Adrenal gland (tissue), 5 donors: Measurements from ENCODE around the gene CDC20B.

Source experiments
- POLR2A ChIP-seq, 2 donors: fragments of 450-650 bp; IDR thresholded peaks; one replicate each; pipeline ENCODE4 v1.6.1; 2017; ENCODE audit warnings: antibody characterized with exemption in 2 of 2, mild to moderate bottlenecking in 2 of 2, moderate library complexity in 1 of 2
- TF ChIP-seq, protein P1 (sequence below), 6 experiments: fragments of 450-650 bp in 4 of 6; fragments of 200-600 bp in 2 of 6; sonication (generic) in 1 of 6; IDR thresholded peaks; 1 replicate in 5 of 6; 2 replicates in 1 of 6; pipeline versions ENCODE4 v1.5.1 to v1.8.0; 2016 to 2021; ENCODE audit warnings: antibody characterized with exemption in 6 of 6, mild to moderate bottlenecking in 2 of 6, moderate library complexity in 1 of 6
- donor health status: DM: no; HTN: no; CAD: no.

DNA sequence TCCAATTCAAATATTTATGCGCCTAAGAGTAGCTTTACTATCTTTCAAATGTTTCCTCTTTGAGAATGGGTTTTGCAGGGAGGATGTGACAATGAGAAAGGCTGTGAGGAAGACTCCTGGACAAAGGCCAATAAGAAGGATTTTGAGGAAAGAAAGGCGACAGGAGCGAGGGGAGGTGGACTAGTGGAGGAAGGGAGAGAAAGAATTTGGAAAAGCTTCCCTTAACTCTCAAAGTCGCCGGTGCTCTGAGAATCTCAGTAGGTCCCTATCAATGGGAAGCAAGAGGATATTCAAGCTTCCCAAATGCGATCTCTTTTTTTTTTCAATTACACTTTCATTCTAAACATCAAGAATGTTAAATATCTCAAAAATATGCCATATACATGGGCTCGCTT lies 2.8 kb upstream of the CDC20B start:
- TF ChIP-seq, protein P1, sequence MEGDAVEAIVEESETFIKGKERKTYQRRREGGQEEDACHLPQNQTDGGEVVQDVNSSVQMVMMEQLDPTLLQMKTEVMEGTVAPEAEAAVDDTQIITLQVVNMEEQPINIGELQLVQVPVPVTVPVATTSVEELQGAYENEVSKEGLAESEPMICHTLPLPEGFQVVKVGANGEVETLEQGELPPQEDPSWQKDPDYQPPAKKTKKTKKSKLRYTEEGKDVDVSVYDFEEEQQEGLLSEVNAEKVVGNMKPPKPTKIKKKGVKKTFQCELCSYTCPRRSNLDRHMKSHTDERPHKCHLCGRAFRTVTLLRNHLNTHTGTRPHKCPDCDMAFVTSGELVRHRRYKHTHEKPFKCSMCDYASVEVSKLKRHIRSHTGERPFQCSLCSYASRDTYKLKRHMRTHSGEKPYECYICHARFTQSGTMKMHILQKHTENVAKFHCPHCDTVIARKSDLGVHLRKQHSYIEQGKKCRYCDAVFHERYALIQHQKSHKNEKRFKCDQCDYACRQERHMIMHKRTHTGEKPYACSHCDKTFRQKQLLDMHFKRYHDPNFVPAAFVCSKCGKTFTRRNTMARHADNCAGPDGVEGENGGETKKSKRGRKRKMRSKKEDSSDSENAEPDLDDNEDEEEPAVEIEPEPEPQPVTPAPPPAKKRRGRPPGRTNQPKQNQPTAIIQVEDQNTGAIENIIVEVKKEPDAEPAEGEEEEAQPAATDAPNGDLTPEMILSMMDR (IDR thresholded peaks at IDR 0.05) = no peak
- no peak for TF ChIP-seq POLR2A (IDR thresholded peaks at IDR 0.05)
